CD4-positive, alpha-beta T cell treated with Interleukin-6 at 100 ng/mL for 8 hours (primary cell): ENCODE results near the gene HIVEP1.

Source experiments
- DNase-seq: peaks from one replicate; pipeline ENCODE4 v3.0.0-alpha.2; 2020; ENCODE audit warnings: mixed read lengths, low spot score

HIVEP1 gene

DNA sequence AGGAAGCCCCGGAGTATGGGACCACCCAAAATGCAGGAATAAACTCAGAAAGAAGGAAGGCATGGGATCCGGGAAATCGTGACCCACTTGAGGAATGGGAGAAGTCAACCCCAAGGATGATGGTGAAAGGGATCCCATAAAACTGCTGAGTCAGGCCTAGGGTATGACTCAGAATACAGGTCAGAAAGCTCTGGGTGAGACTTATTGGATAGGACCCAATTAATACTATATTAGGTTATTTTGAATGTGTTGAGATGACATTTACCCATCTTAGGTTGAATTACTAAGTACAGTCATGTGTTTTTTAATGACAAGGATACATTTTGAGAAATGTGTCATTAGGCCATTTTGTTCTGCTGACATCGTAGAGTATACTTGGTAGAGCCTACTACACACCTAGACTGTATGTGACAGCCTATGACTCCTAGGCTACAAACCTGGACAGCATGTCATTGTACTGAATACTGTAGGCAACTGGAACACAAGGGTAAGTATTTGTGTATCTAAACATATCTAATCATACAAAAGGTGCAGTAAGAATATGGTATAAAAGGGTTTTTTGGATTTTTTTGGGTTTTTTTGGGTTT is 17.1 kb upstream of the HIVEP1 start:
- no peak for DNase-seq

DNA sequence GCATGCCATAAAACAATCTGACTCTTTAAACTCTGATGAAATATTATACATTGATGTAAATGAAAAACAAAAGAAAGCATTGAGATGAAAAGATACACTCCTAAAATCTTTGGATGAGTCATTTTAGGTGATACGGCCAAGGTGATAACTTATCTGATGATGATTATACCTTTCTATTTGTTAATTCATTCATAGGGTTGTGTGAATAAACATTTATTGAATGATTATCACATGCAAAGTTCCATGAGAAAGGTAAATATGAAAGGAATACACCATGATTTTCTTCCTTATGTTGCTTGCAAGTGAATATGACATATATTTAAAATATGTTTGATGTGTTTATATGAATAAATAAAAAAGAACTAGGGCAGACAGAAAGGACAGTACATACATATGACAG is 15.4 kb upstream of the HIVEP1 start:
- no peak for DNase-seq

DNA sequence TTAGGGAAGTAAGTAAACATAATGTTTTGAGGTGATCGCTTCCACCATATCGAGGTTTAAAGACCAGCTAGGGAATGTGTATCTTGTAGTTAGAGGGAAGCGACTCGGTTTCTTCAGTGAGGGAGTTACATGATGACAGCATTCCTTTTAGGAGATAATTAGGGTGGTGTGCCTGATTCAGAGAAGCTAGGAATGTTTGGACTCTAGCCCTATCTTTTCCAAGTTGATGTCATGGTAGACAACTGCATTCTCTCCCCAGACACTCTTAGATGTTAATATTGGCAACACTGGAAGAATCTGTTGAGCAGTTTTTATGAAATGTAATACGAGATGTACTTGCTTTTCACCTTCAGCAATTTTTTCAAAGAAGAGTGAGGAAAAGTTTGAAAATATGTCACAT is 12.9 kb upstream of the HIVEP1 start:
- DNase-seq = no peak

DNA sequence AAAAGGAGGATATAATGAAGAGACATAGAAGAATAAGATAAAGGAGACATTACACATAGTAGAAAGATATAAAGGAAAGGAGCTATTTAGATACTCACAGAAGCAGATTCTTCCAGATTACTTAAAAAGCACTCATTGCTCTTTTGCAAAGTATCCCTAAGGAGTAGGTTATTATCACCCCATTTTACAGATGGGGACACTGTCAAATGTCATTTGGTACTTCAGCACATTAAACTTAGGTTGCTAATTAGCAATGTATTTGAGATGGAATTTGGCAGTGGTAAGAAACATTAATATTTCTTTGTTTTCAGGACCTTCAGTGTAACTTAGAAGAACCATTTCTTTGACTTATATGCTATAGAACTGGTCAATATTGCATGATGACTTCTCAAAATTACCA is 11.9 kb upstream of the HIVEP1 start:
- DNase-seq = no peak

- no peak for DNase-seq
Measured at GRCh38 chr6:12001004-12001705, 11.0 kb upstream of the HIVEP1 start.

- no peak for DNase-seq
Measured at GRCh38 chr6:12001706-12002435, 10.2 kb upstream of the HIVEP1 start.

- no peak for DNase-seq
Measured at GRCh38 chr6:12007473-12007872, 4.6 kb upstream of the HIVEP1 start.

- no peak for DNase-seq
Measured at GRCh38 chr6:12007887-12008286, 4.2 kb upstream of the HIVEP1 start.

DNA sequence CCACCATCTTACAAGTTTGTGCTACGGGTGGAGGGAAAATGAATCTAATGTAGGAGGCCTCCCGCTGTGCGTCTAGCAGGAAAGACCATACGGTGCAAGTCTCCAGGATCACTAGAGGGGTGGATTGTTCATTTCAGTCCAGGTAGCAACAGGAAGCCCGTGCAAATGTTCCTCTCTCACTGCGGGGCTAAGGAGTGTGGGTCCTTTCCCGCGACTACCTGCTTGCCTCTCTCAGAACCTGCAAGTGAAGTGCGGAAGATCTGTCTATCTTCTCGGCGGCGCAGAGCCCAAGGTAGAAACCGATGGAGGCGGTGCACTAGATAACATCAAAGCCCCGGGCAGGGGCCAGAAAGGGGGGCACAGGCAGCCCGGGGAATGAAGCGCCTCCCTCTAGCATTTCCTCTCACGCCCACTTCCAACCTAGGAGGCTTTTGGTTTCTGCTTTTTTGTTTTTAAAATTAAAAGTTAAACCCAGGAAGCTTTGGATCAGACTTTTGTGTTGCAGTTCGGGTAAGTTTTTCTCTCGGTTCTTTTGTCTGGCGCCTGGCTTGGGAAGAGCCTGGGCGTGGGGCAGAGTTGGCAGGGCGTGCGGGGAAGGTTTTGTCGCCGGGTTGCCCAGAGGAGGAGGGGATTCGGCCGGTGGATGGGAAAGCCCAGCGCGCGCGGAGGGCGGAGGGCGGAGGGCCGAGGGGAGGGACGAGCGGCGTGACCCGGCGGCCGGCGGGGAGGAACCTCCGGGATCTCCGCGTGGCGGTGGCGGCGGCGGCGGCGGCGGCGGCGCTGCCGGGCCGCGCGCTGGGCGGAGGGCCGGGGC is 3.5 kb upstream of the HIVEP1 start:
- DNase-seq = peak; percentile 91

- no peak for DNase-seq
Measured at GRCh38 chr6:12009180-12009685, 2.9 kb upstream of the HIVEP1 start.

- no peak for DNase-seq
Measured at GRCh38 chr6:12009876-12010634, 2.1 kb upstream of the HIVEP1 start.

GRCh38 chr6:12010635-12011275 is 1.4 kb upstream of the HIVEP1 start:
- no peak for DNase-seq

- DNase-seq = peak; percentile 97
Measured at GRCh38 chr6:12011276-12012037, 655 bp upstream of the HIVEP1 start.

- DNase-seq = peak; percentile 74
Measured at GRCh38 chr6:12012558-12013306, 620 bp downstream of the HIVEP1 start.

DNA sequence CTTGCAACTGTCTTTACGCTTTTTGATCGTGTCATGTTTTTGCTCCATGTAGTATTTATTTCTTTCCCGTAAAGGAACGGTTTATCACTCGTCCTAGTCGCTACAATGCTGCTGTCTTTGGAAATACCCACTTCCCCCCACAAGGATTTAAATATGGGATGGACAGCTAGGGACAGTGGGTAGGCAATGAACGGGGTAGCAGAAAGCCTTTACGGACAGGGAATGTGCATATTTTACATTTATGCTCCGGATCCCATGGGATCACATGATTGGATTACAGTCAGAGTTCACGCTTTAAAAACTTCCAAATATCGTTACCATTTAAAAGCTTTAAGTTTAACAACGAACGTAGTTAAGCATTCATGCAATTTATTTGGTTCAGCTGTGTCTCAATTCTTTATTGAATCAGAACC is 1.2 kb downstream of the HIVEP1 start:
- DNase-seq = no peak

- no peak for DNase-seq
Measured at GRCh38 chr6:12014027-12014872, 2.1 kb downstream of the HIVEP1 start.

GRCh38 chr6:12014873-12015149 is 2.7 kb downstream of the HIVEP1 start:
- DNase-seq = no peak

- DNase-seq = peak; percentile 11
Measured at GRCh38 chr6:12017263-12017662, 5.2 kb downstream of the HIVEP1 start.

DNA sequence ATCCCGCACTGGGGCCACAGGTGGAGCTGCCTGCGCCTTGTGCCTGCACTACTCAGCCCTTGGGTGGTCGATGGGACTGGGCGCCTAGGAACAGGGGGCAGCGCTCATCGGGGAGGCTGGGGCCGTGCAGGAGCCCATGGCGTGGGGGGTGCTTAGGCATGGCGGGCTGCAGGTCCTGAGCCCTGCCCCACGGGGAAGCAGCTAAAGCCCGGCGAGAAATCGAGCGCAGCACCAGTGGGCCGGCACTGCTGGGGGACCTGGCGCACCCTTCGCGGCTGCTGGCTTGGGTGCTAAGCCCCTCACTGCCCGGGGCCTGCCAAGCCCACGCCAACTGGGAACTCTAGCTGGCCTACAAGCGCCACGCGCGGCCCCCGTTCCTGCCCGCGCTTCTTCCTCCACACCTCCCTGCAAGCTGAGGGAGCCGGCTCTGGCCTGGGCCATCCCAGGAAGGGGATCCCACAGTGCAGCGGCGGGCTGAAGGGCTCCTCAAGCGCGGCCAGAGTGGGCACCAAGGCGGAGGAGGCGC is 5.8 kb downstream of the HIVEP1 start:
- no peak for DNase-seq
